Stimulated activated CD8-positive, alpha-beta memory T cell treated with anti-CD3 and anti-CD28 coated beads, Interleukin-15, amount 100 ng/mL, for 1 hour (primary cell): ENCODE data around the gene RAF1.
"Not testable (repeated sequence)": the region's sequence is repeated elsewhere in the genome, so short reads cannot be mapped to it uniquely, and the experiment has no call there.

Experiments
- DNase-seq: peaks from one replicate; pipeline ENCODE4 v3.0.0-alpha.2; 2020; ENCODE audit warnings: low read depth

The RAF1 gene

DNA sequence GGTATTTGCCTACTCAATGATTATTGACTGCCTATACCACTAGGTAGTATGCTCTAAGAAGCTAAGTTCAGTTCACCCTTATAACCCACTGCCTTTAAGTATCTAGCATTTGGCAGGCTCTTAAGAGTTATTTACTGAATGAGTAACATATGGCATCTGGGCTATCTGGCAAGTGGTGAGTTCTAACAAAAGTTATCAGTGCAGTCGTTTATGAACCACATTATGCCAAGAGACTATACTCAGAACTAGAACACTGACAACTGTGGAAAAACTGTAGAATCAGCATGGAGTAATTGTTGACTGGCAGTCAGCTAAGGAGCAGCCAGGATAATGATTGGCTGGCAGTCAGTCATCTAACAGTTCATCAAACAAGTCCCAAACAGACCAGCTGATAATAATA is 25.8 kb downstream of the RAF1 start:
- DNase-seq, result no peak

DNA sequence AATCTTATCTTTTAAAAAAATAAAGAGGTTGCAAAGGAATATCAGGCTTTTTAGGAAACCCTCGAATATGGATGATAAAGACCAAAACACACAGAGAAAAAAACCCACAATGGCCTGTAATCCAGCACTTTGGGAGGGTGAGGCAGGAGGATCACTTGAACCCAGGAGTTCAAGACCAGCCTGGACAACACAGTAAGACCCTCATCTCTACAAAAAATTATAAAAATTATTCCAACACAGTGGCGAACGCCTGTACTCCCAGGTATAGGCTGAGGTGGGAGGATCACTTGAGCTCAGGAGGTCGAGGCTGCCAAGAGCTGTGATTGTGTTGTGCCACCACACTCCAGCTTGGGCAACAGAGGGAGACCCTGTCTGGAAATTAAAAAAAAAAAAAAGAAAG is 30.8 kb downstream of the RAF1 start:
- DNase-seq, result no peak

DNA sequence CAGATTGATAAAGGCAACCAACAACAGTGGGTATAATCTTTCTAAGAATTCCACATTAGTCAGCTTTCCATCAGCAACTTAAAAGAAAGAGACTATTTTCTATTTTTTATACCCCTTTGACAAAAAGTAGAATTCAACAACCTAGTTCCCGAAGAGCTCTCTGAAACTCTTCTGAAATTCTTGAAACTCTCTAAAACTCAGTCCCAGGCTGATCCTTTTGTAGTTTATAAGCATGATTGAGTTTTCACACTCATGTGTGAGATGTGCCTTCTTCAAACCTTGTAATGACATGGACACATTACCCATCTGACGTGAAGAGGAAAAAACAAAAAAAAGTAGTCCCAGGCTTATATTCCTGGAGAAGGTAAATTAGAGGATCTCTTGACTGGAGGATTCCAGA is 31.4 kb downstream of the RAF1 start:
- no peak for DNase-seq

DNA sequence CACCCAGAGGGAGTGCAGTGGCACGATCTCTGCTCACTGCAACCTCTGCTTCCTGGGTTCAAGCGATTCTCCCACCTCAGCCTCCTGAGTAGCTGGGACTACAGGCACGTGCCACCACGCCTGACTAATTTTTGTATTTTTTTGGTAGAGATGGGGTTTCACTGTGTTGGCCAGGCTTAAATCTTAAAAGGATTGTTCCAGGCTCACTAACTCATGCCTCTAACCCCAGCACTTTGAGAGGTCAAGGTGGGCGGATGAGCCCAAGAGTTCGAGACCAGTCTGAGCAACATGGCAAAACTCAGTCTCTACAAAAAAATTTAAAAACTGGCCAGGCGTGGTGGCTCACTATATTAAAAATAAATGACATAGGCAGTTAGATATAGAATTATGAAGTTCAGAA is 33.1 kb downstream of the RAF1 start:
- not testable (repeated sequence) for DNase-seq

DNA sequence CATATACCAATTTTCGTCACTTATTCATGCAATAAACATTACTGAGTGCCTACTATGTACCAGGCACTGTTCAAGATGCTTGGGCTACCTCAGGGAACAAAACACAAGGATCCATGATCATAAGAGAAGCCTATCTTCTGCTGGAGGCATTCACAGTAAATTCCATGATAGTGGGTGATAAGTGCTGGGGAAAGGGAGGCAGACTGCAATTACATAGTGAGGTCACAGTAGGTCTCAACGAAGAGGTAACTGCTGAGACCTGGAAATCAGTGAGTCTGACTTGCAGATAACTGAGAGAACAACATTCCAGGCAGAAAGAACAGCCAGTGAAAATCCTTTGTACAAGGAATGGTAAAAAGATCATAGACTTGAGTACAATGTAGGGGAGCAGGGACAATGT is 33.6 kb downstream of the RAF1 start:
- DNase-seq, result no peak

DNA sequence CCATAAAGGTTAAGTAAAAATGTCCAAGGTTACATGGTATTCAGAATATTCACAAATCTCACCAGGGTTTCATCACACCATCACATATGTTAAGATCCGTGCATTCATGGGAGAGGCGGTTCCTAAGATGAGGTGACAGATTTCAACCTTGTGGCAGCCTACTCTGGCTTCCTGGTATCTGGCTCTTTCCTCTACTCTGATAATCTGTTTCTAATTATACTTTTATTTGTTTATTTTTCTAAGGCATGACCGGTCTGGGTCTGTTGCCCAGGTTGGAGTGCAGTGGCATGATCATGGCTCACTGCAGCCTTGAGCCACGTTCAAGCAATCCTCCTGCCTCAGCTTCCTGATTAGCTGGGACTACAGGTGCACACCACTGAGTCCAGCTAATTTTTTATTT is 34.4 kb downstream of the RAF1 start:
- DNase-seq, result no peak

DNA sequence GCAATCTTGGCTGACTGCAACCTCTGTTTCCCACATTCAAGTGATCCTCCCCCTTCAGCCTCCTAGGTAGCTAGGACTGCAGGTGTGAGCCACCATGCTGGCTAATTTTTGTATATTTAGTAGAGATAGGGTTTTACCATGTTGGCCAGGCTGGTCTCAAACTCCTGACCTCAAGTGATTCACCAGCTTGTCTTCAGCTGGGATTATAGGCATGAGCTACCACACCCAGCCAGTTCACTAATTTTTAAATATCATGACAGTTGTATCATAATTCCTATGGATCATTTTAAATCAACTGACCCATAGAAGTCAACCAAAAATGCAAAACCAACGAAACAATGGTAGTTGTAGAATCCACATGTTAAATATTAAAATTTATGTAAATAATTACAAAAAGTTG is 35.1 kb downstream of the RAF1 start:
- no peak for DNase-seq

DNA sequence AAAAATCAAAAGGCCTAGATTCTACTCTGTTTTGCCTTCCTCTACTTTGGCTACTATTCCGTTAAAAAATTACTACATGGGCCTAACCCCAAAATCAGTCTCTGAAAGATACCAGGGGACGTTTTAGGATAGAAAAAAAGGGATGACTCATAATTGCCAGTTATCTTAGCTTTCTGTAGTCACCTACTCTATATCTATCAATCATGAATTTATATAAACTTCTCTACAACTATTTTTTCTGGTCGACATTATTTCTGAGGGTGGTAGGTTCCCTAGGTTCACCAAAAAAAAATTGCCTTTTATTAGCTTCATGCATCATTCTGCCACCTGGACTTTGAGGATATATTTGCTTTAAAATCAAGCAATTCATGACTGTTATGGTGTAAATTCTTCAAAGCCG is 36.5 kb downstream of the RAF1 start:
- DNase-seq, result no peak

DNA sequence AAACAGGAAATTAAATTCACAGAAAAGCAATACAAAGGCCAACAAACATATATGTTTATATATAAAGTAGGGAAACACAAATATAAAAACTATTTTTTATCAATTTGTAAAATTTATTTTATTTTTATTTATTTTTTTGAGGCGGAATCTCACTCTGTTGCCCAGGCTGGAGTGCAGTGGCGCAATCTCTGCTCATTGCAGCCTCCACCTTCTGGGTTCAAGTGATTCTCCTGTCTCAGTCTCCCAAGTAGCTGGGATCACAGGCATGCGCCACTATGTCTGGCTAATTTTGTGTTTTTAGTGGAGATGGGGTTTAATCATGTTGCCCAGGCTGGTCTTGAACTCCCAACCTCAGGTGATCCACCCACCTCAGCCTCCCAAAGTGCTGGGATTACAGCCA is 39.0 kb downstream of the RAF1 start:
- not testable (repeated sequence) for DNase-seq

DNA sequence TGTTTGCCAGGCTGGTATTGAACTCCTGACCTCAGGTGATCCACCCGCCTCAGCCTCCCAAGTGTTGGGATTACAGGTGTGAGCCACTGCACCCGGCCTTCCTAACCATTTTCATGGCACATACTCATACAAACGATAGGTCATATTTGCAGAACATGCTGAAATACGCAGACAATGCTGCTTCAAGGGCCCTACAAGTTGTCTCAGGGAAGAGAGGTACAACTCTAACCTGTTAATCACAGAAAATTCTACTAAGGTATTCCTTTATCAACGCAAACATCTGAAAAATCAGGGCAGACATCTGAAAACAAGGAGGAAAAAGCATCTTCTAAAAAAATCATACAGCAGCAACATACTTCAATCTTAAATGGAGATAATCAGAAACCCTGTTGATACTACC is 39.9 kb downstream of the RAF1 start:
- DNase-seq, result no peak

DNA sequence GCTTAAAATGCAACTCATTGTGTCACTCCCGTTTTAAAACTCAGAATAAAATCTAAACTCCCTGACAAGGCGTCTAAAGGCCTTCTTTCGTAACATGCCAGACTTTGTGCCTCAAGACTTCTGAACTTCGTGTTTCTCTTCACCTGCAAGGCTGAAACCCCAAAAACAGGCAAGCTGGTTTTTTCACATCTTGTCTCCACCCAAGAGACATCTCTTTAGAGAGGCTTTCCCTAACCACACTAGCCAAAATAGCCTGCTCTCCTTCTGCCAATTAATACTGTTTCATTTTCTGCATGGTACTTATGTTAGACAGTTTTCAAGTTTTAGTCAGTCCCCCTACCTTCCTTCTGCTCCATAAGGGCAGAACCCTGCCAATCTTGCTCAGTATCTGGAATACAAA is 41.6 kb downstream of the RAF1 start:
- DNase-seq, result no peak

DNA sequence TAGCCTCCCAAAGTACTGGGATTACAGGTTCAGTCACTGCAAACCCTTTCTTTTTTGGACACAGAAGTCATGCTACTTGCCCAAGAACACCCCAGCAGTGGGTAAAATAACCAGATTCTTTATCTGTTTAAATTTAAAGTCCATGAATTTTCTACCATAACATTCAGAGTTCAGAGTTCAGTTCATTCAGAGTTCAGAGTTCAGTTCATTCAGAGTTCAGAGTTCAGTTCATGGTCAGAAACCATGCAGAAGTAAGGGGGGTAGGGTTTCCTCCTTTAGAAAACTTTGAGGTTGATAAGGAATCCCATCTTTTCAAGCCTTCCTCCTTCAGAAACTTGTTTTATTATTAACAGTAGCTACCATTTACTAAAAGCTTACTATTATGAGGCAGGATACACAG is 43.2 kb downstream of the RAF1 start:
- DNase-seq, result no peak

DNA sequence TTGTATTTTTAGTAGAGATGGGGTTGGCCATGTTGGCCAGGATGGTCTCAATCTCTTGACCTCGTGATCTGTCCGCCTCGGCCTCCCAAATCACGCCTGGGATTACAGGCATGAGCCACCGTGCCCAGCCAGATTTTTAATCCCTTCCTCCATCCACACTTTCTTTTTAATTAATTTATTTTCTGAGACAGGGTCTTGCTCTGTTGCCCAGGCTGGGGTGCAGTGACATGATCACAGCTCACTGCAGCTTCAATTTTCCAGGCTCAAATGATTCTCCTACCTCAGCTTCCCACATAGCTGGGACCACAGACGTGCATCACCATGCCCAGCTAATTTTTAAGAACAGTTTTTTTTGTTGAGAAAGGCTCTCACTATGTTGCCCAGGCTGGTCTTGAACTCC is 43.6 kb downstream of the RAF1 start:
- DNase-seq, result no peak

DNA sequence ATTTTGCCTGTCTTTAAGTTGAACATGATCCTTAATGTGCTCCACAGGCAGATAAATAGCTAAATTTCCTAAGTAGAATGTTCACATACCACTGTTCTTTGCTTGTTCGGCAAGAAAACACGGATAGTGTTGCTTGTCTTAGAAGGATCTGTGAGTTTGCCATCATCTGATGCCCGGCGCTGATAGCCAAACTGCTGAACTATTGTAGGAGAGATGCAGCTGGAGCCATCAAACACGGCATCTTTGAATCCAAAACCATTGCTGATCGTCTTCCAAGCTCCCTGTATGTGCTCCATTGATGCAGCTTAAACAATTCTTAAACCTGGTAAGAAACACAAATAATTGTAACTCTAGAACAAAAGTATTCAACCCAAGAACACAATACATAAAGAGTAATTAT is 45.5 kb downstream of the RAF1 start:
- no peak for DNase-seq

DNA sequence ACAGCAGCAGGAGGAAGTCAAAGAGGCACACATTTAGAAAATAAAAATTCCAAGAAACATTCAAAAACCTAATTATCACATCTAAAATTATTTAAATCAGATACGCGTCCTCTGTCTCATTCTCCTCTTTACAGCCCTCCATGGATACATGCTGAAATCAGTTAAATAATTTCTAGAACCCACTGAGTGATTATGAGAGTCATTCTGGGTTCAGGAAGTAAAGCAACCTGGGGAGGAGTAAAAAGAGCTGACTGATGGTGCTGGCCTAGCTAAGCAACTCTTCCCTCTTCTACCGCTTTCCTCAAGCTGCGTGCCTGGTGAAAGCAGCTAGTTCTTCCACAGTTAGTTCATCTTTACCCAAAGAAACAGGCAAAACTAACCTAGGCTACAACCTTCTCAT is 48.7 kb downstream of the RAF1 start:
- no peak for DNase-seq

DNA sequence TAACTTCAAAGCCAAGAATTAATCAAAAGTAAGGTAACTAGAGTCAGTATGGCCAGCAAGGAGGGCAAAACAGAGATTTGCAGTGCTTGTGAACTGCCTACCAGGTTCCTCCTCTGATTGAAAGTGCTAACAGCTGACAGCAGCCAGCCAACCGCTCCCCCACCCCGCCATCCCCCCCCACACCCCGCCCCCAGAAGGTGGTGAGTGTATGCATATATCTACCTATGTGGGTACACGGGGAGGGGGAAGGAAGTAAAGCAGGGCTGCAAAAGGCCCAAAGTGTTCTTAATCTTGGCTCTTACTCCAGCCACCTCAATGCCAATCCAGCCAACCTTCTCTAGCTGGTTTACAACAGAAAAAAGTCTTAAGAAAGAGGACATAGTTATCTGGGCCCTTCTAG is 50.7 kb downstream of the RAF1 start:
- no peak for DNase-seq

DNA sequence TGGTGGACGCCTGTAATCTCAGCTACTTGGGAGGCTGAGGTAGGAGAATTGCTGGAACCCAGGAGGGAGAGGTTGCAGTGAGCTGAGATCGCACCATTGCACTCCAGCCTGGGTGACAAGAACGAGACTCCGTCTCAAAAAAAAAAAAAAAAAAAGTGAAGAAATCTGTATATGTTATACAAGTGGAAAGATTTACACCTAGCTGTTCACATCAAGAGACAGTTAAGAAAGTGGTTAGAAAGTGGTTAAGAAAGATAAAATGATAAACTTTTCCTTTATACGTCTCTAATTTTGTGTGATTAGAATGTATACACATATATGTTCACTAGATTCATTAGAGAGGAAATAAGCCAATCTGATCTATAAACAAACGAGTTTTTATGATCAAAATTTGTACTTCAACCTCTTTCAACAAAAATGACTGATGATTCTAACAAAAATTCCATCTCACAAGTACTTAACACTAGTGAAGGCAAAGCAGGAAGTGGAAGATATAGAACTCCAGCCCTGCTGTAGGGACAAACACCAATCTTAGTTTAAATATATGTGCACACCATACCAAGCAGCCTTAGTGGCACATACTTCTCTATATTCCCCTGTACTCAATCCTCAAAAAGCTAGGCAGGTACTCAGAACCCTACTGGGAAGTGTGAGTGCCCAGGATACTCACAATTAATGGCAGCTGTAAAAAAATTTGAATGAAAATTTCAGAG is 51.2 kb downstream of the RAF1 start:
- DNase-seq, result no peak

DNA sequence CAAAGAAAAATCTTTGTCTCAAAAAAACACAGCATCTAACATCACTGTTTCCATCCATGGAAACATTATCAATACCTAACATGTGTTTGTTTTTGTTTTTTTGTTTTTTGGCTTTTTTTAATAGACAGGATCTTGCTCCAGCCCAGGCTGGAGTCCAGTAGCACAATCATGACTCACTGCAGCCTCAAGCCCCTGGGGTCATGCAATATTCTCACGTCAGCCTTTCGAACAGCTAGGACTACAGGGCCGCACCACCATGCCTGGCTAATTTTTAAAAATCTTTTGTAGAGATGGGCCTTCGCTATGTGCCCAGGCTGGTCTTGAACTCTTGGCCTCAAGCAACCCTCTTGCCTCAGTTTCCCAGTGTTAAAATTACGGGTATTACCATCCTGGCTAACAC is 52.8 kb downstream of the RAF1 start:
- DNase-seq, result no peak

DNA sequence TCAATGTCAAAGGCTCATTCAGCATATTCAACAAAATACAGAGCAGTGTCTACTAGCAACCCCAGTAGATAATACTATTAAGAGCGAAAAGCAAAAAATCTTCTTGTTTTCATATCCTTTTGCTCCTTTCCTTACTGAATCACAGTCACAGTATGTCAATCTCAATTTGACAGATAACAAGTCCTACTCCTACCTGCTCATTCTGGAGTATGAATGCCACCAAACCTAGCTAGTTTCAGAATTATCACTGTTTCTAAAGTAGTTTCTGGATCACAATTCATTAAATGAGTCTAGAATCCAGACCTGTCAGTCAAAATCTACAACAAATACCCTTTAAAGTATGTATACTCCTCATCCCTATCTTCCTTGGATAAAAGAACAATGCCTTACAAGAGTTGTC is 55.5 kb downstream of the RAF1 start:
- DNase-seq, result no peak

DNA sequence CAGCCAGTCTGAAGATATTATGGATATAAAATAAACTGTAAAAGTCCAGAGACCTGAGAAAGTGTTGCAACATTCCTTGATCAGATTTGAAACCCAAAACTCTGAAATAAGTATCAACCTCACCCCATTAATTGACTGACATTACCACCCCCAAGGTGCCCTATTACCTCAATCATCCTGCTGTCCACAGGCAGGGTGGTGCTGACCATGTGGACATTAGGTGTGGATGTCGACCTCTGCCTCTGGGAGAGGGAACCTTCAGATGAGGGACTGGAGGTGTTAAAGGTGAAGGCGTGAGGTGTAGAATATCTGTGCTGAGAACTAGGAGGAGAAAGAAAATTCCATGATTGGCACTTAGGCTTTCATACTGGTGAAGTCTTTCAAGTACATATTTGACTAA is 59.9 kb downstream of the RAF1 start:
- no peak for DNase-seq

DNA sequence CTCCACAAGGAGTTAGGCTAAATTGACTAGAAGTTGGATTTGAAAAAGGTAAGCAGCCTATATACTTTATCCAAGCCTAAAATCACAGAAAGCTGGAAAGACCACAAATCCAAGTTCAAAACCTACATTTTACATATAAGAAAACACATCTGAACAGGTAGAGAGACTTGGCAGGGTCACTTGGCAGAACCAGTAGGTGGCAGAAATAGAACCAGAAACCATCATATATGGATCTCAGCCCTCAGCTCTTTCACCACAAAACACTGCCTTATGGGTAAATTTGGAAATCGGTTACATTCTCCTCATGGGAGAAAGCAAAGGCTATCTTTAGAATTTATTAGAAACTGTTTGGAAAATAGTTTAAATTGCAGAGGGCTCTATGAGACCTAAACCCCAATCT is 62.8 kb downstream of the RAF1 start:
- DNase-seq, result no peak

DNA sequence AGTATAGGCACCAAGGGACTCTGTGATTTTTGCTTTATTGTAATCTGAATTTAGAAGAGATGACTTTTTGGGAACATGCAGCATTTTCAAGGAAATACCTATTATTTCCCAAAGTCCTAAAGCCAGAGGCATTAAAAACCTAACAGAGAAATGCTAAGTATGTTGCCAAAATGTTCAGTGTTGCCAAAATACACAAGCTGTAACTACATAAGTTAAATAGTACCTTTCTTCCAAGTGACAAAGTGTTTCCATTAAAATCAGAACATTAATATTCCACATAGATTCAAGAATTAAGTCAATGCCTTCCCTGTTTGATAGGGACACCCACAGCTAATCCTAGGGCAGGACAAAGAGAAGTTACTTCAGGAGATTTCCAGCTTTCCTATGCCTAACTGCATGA is 65.0 kb downstream of the RAF1 start:
- no peak for DNase-seq

DNA sequence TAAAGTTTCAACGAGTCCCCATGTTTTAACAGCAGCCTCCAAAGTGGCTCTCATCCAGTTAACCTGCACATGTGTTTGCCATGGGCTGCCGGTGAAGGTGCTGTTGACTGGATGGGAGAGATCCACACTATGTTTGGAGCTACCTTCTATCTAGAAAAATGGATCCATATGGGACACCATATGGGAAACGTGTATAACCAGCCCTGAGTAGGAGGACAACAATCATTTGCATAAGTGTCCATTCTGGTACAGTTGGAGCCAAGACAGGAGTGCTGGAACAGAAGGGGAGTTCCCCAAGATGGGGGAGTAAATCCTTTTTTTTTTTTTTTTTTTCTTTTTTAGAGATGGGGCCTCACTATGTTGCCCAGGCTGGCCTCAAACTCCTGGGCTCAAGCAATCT is 70.4 kb downstream of the RAF1 start:
- no peak for DNase-seq

DNA sequence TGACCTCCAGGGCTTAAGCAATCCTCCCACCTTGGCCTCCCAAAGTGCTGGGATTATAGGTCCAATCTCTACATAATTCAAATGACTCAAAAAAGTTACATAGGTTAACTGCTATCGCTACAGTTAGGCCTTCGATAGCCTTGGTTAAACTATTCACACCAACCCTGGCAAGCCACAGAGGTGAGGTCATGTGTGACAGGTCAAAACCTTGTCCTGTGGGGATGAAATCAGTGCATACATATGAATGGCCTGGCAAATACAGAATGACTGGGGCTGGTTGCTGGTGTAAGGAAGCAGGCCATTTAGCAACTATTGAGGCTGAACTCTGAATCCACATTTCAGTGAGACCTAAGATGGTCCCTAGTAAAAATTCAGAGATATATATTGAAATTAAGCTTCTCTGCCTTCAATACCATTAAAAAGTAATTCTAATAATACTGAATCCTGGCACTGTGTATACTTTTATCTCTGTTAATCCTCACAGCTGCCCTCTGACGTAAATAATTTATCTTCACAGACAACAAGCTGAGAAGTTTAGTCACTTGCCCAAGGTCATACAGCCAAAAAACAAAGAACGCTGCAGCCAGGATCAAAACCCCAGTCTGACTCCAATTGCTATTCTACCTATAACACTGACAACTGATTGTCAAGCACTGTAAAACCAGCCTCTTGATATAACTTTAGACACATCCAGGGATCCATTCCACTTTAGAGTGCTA is 71.8 kb downstream of the RAF1 start:
- no peak for DNase-seq
